HG02763 (cell line): ENCODE data around the gene SNX18.
"Not testable (repeated sequence)": the region's sequence is repeated elsewhere in the genome, so short reads cannot be mapped to it uniquely, and the experiment has no call there.

Experiments used
- ATAC-seq: cut with Tn5 transposase; IDR thresholded peaks from one replicate; pipeline ENCODE4 v1.9.1; 2021; ENCODE audit warnings: mild to moderate bottlenecking, moderate library complexity; ENCODE audit not compliant: unreplicated experiment

The SNX18 gene

GRCh38 chr5:54519509-54519876 is 1.9 kb downstream of the SNX18 start:
- ATAC-seq, result no peak

- no peak for ATAC-seq
Measured at GRCh38 chr5:54520438-54520846, 2.9 kb downstream of the SNX18 start.

- no peak for ATAC-seq
Measured at GRCh38 chr5:54520940-54521339, 3.4 kb downstream of the SNX18 start.

GRCh38 chr5:54521856-54522479 is 4.4 kb downstream of the SNX18 start:
- no peak for ATAC-seq

GRCh38 chr5:54523534-54523933 is 6.0 kb downstream of the SNX18 start:
- no peak for ATAC-seq

GRCh38 chr5:54524082-54524481 is 6.5 kb downstream of the SNX18 start:
- no peak for ATAC-seq

- no peak for ATAC-seq
Measured at GRCh38 chr5:54524704-54525103, 7.1 kb downstream of the SNX18 start.

- no peak for ATAC-seq
Measured at GRCh38 chr5:54525261-54525660, 7.7 kb downstream of the SNX18 start.

- ATAC-seq, result no peak
Measured at GRCh38 chr5:54525692-54526091, 8.1 kb downstream of the SNX18 start.

- ATAC-seq, result no peak
Measured at GRCh38 chr5:54526604-54527288, 9.2 kb downstream of the SNX18 start.

- ATAC-seq, result no peak
Measured at GRCh38 chr5:54528633-54529209, 11.2 kb downstream of the SNX18 start.

- ATAC-seq, result no peak
Measured at GRCh38 chr5:54529565-54529964, 12.0 kb downstream of the SNX18 start.

- no peak for ATAC-seq
Measured at GRCh38 chr5:54531546-54531945, 14.0 kb downstream of the SNX18 start.

GRCh38 chr5:54533541-54534190 is 16.1 kb downstream of the SNX18 start:
- ATAC-seq, result no peak

GRCh38 chr5:54534191-54535004 is 16.8 kb downstream of the SNX18 start:
- ATAC-seq, result no peak

- ATAC-seq, result no peak
Measured at GRCh38 chr5:54535149-54535844, 17.7 kb downstream of the SNX18 start.

GRCh38 chr5:54536375-54536774 is 18.8 kb downstream of the SNX18 start:
- not testable (repeated sequence) for ATAC-seq

- not testable (repeated sequence) for ATAC-seq
Measured at GRCh38 chr5:54536861-54537260, 19.3 kb downstream of the SNX18 start.

GRCh38 chr5:54537725-54538124 is 20.2 kb downstream of the SNX18 start:
- no peak for ATAC-seq

GRCh38 chr5:54538156-54538555 is 20.6 kb downstream of the SNX18 start:
- ATAC-seq, result no peak
